H9 (cell line): Measurements from ENCODE around the gene SRGAP1. TPM values are rescaled to one million over a fixed set of nuclear protein-coding genes. Genes with fewer than 3 reads are reported as not detected.
"Not testable (repeated sequence)": the region's sequence is repeated elsewhere in the genome, so short reads cannot be mapped to it uniquely, and the experiment has no call there.

ENCODE experiments used
- DNase-seq: peaks from one replicate; pipeline ENCODE4 v3.0.0-alpha.2; 2017
- H2AFZ ChIP-seq: one replicate; pipeline ENCODE4 v1.6.1; 2013; ENCODE audit warnings: mild to moderate bottlenecking, low read length, control low read depth, moderate library complexity
- H2AK5ac ChIP-seq: 2 replicates; pipeline ENCODE4 v1.6.1; 2013; ENCODE audit warnings: low read length, control low read depth, mixed read lengths; ENCODE audit not compliant: insufficient read length
- H2BK120ac ChIP-seq: one replicate; pipeline ENCODE4 v1.6.1; 2013; ENCODE audit warnings: low read depth, mild to moderate bottlenecking, low read length, control low read depth, inconsistent platforms; ENCODE audit not compliant: poor library complexity, severe bottlenecking
- H2BK12ac ChIP-seq: 2 replicates; pipeline ENCODE4 v1.6.1; 2013; ENCODE audit warnings: low read length, control low read depth, mixed read lengths, low read depth; ENCODE audit not compliant: insufficient read length
- H2BK15ac ChIP-seq: 2 replicates; pipeline ENCODE4 v1.6.1; 2013; ENCODE audit warnings: low read depth, low read length, control low read depth
- H2BK20ac ChIP-seq: one replicate; pipeline ENCODE4 v1.6.1; 2013; ENCODE audit warnings: low read depth, mild to moderate bottlenecking, low read length, control low read depth, inconsistent platforms; ENCODE audit not compliant: poor library complexity, severe bottlenecking
- H2BK5ac ChIP-seq: 2 replicates; pipeline ENCODE4 v1.6.1; 2013; ENCODE audit warnings: low read length, control low read depth, mixed read lengths; ENCODE audit not compliant: insufficient read length
- H3K14ac ChIP-seq: 2 replicates; pipeline ENCODE4 v1.6.1; 2013; ENCODE audit warnings: low read length, control low read depth; ENCODE audit not compliant: insufficient read depth
- H3K18ac ChIP-seq: 2 replicates; pipeline ENCODE4 v1.6.1; 2013; ENCODE audit warnings: low read depth, mild to moderate bottlenecking, mixed read lengths, low read length, control low read depth; ENCODE audit not compliant: insufficient read length
- H3K23ac ChIP-seq: 2 replicates; pipeline ENCODE4 v1.6.1; 2013; ENCODE audit warnings: low read length, control low read depth, mixed read lengths, low read depth; ENCODE audit not compliant: insufficient read length
- H3K23me2 ChIP-seq: 2 replicates; pipeline ENCODE4 v1.6.1; 2013; ENCODE audit warnings: low read depth, mild to moderate bottlenecking, mixed read lengths, low read length, control low read depth; ENCODE audit not compliant: insufficient read length, poor library complexity, severe bottlenecking
- H3K27ac ChIP-seq: 2 replicates; pipeline ENCODE4 v1.5.1; 2013; ENCODE audit warnings: low read length, control low read depth, mixed read lengths, low read depth; ENCODE audit not compliant: insufficient read length
- H3K27me3 ChIP-seq: 2 replicates; pipeline ENCODE4 v1.6.1; 2013; ENCODE audit warnings: low read length, control low read depth, inconsistent platforms; ENCODE audit not compliant: insufficient read depth
- H3K4ac ChIP-seq: 2 replicates; pipeline ENCODE4 v1.6.1; 2013; ENCODE audit warnings: low read depth, mild to moderate bottlenecking, control low read depth, inconsistent platforms, low read length, moderate library complexity
- H3K4me1 ChIP-seq: 2 replicates; pipeline ENCODE4 v1.6.1; 2013; ENCODE audit warnings: low read length, control low read depth, inconsistent platforms; ENCODE audit not compliant: insufficient read depth
- H3K4me2 ChIP-seq: 2 replicates; pipeline ENCODE4 v1.6.1; 2013; ENCODE audit warnings: low read length, control low read depth, mixed read lengths; ENCODE audit not compliant: insufficient read length, insufficient read depth
- H3K56ac ChIP-seq: 2 replicates; pipeline ENCODE4 v1.6.1; 2013; ENCODE audit warnings: low read depth, mild to moderate bottlenecking, mixed read lengths, low read length, control low read depth; ENCODE audit not compliant: insufficient read length
- H3K79me1 ChIP-seq: 2 replicates; pipeline ENCODE4 v1.6.1; 2013; ENCODE audit warnings: low read depth, mild to moderate bottlenecking, moderate library complexity, low read length, control low read depth, inconsistent platforms; ENCODE audit not compliant: insufficient read depth, poor library complexity, severe bottlenecking
- H3K79me2 ChIP-seq: 2 replicates; pipeline ENCODE4 v1.6.1; 2013; ENCODE audit warnings: low read length, control low read depth, inconsistent platforms; ENCODE audit not compliant: insufficient read depth
- H3K9ac ChIP-seq: 2 replicates; pipeline ENCODE4 v1.6.1; 2013; ENCODE audit warnings: low read length, control low read depth, mixed read lengths; ENCODE audit not compliant: insufficient read length; ENCODE audit errors: extremely low read depth
- H3K9me3 ChIP-seq: one replicate; pipeline ENCODE4 v1.6.1; 2013; ENCODE audit warnings: low read depth, low read length, inconsistent platforms; ENCODE audit not compliant: control insufficient read depth
- H3T11ph ChIP-seq: one replicate; pipeline ENCODE4 v1.6.1; 2013; ENCODE audit warnings: mild to moderate bottlenecking, low read length, control low read depth, inconsistent platforms
- H4K20me1 ChIP-seq: one replicate; pipeline ENCODE4 v1.6.1; 2013; ENCODE audit not compliant: control insufficient read depth, insufficient read length, insufficient read depth
- H4K5ac ChIP-seq: 2 replicates; pipeline ENCODE4 v1.6.1; 2013; ENCODE audit warnings: low read depth, mild to moderate bottlenecking, mixed read lengths, low read length, control low read depth; ENCODE audit not compliant: insufficient read length
- H4K8ac ChIP-seq: replicated peaks from 2 replicates; pipeline ENCODE4 v1.6.1; 2013; ENCODE audit warnings: low read length, control low read depth, mixed read lengths, low read depth; ENCODE audit not compliant: insufficient read length
- H4K91ac ChIP-seq: 2 replicates; pipeline ENCODE4 v1.6.1; 2013; ENCODE audit warnings: low read depth, mild to moderate bottlenecking, moderate library complexity, mixed read lengths, low read length, control low read depth; ENCODE audit not compliant: insufficient read length
- H3K27ac Mint-ChIP-seq, 3 experiments: 2 replicates in 2 of 3; 3 replicates in 1 of 3; pipeline ENCODE4 v1.8.0; 2020 to 2021; ENCODE audit warnings: mixed read lengths in 3 of 3, mild to moderate bottlenecking in 1 of 3, moderate library complexity in 1 of 3
- H3K27me3 Mint-ChIP-seq: 2 replicates; pipeline ENCODE4 v1.8.0; 2021; ENCODE audit warnings: low read depth, mild to moderate bottlenecking, moderate library complexity, mixed read lengths
- H3K36me3 Mint-ChIP-seq, 3 experiments: 2 replicates in 2 of 3; 3 replicates in 1 of 3; pipeline ENCODE4 v1.8.0; 2020 to 2021; ENCODE audit warnings: low read depth in 3 of 3, mixed read lengths in 3 of 3; ENCODE audit not compliant: insufficient read depth in 1 of 3
- H3K4me1 Mint-ChIP-seq, 2 experiments: 2 replicates each; pipeline ENCODE4 v1.8.0; 2020; ENCODE audit warnings: mixed read lengths in 2 of 2
- H3K4me3 Mint-ChIP-seq, 2 experiments: 2 replicates in 1 of 2; 3 replicates in 1 of 2; pipeline ENCODE4 v1.8.0; 2020 to 2021; ENCODE audit warnings: mild to moderate bottlenecking in 2 of 2, mixed read lengths in 2 of 2, moderate library complexity in 1 of 2
- H3K9me3 Mint-ChIP-seq, 2 experiments: 2 replicates in 1 of 2; 3 replicates in 1 of 2; pipeline ENCODE4 v1.8.0; 2020; ENCODE audit warnings: mild to moderate bottlenecking in 2 of 2, mixed read lengths in 2 of 2, moderate library complexity in 1 of 2
- WGBS: extraction: QIAGEN DNeasy Blood & Tissue Kit; methylation state at CpG from one replicate; pipeline ENCODE4 v1.1.7; 2013; ENCODE audit warnings: missing lambda C conversion rate, low lambda C conversion rate, mixed read lengths; ENCODE audit not compliant: insufficient read length; ENCODE audit errors: extremely low coverage; 5-methylcytosine and 5-hydroxymethylcytosine counted together
- total RNA-seq: library from RNA; stranded (reverse); gene quantifications from 2 replicates; pipeline ENCODE4 v1.2.1, GENCODE V29; 2021
- TF ChIP-seq, protein P1 (sequence below): fragments of 200-600 bp; sonication (generic); conservative IDR thresholded peaks from 3 replicates; pipeline ENCODE4 v1.8.0; 2021; ENCODE audit warnings: antibody characterized with exemption, mild to moderate bottlenecking

SRGAP1 gene
- total RNA-seq, 1 experiment from 2014 or later, result 4.8 TPM

DNA sequence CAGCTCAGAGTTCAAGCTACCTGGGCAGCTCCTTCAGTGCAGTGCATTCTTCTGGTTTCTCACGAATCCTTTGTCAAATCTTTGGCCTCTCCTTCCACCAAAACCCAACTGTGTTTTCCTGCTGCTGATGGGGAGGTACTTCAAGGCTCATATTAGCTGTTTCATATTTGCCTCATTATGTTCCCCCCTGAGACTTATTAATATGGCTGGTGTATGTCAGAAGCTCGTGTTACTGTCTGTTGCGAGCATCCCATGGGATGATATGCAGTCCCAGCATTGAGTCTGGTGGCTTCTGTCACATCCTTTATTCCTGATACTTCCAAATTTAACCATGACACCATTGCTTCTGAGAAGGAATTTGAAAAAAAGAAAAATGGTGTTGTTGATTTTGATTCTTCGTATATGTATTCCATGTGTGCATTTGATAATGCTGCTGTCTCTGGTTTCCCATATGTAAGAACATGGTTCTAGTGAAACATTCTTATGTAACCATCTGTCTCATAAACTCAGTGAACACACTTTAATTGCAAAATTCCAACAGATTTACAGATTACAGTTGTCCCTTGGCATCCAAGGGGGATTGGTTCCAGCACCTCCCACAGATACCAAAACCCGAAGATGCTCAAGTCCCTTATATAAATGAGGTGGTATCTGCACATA lies 228.5 kb downstream of the SRGAP1 start:
- no peak overlapping the region for H2AFZ ChIP-seq
- H3K36me3 Mint-ChIP-seq, result peaks cover 25 to 30% (median 25%) of the 10 kb centered on the region in 3 experiments
- no peak overlapping the region; a peak in 2 of 7 replicates for H3K27ac Mint-ChIP-seq
- no peak overlapping the region for H3K18ac ChIP-seq
- H4K5ac ChIP-seq, result no peak overlapping the region
- H3K9ac ChIP-seq, result no peak overlapping the region
- no peak overlapping the region for H2BK20ac ChIP-seq
- no peak overlapping the region for H2BK15ac ChIP-seq
- H3T11ph ChIP-seq, result no peak overlapping the region
- DNase-seq, result no peak
- no peaks in the 10 kb centered on the region for H3K79me1 ChIP-seq
- no peak overlapping the region for H2BK120ac ChIP-seq
- H4K20me1 ChIP-seq, result no peaks in the 10 kb centered on the region
- no peaks in the 10 kb centered on the region for H3K9me3 ChIP-seq
- no peak overlapping the region for H2AK5ac ChIP-seq
- no peak overlapping the region for H4K8ac ChIP-seq
- no peak overlapping the region for H3K56ac ChIP-seq
- H3K23ac ChIP-seq, result no peak overlapping the region
- no peaks in the 10 kb centered on the region for H3K27me3 ChIP-seq
- no peak overlapping the region for H4K91ac ChIP-seq
- H3K9me3 Mint-ChIP-seq, result peaks cover 11 to 20% of the 10 kb centered on the region in 2 experiments; a peak in 4 of 5 replicates
- no peaks in the 10 kb centered on the region for H3K79me2 ChIP-seq
- H3K27ac ChIP-seq, result no peak overlapping the region
- H3K4ac ChIP-seq, result no peak overlapping the region
- H3K27me3 Mint-ChIP-seq, result no peaks in the 10 kb centered on the region
- H3K14ac ChIP-seq, result no peak overlapping the region
- TF ChIP-seq, protein P1, sequence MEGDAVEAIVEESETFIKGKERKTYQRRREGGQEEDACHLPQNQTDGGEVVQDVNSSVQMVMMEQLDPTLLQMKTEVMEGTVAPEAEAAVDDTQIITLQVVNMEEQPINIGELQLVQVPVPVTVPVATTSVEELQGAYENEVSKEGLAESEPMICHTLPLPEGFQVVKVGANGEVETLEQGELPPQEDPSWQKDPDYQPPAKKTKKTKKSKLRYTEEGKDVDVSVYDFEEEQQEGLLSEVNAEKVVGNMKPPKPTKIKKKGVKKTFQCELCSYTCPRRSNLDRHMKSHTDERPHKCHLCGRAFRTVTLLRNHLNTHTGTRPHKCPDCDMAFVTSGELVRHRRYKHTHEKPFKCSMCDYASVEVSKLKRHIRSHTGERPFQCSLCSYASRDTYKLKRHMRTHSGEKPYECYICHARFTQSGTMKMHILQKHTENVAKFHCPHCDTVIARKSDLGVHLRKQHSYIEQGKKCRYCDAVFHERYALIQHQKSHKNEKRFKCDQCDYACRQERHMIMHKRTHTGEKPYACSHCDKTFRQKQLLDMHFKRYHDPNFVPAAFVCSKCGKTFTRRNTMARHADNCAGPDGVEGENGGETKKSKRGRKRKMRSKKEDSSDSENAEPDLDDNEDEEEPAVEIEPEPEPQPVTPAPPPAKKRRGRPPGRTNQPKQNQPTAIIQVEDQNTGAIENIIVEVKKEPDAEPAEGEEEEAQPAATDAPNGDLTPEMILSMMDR, result no peak
- H3K23me2 ChIP-seq, result no peaks in the 10 kb centered on the region
- no peak overlapping the region for H2BK5ac ChIP-seq
- no peaks in the 10 kb centered on the region for H3K4me1 ChIP-seq
- WGBS, result no CpG with 5 or more reads among the region's 5 CpGs
- H3K4me1 Mint-ChIP-seq, result peaks cover 6% of the 10 kb centered on the region in 2 experiments
- no peak overlapping the region for H3K4me2 ChIP-seq
- no peak overlapping the region for H3K4me3 Mint-ChIP-seq
- H2BK12ac ChIP-seq, result no peak overlapping the region

DNA sequence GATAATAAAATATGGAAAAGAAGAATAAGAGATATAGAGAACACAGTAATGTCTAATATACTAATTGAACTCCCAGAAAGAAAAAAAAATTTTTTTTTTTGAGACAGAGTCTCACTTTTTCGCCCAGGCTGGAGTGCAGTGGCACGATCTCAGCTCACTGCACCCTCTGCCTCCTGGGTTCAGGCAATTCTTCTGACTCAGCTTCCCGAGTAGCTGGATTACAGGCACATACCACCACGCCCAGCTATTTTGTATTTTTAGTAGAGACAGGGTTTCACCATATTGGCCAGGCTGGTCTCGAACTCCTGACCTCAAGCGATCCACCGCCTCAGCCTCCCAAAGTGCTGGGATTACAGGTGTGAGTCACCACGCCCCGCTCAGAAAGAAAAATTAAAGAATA lies 232.1 kb downstream of the SRGAP1 start:
- not testable (repeated sequence) for H3K4ac ChIP-seq, H3K79me1 ChIP-seq, H4K8ac ChIP-seq, H3K27me3 Mint-ChIP-seq, H3K27me3 ChIP-seq, H2BK120ac ChIP-seq, H2BK5ac ChIP-seq, H2BK15ac ChIP-seq, H2BK12ac ChIP-seq, H4K91ac ChIP-seq, H3T11ph ChIP-seq, H2AFZ ChIP-seq, H2BK20ac ChIP-seq, H3K9me3 ChIP-seq, H3K18ac ChIP-seq, H2AK5ac ChIP-seq, H4K20me1 ChIP-seq, H4K5ac ChIP-seq, H3K23me2 ChIP-seq, H3K27ac ChIP-seq, H3K23ac ChIP-seq, H3K14ac ChIP-seq, H3K4me2 ChIP-seq, H3K9ac ChIP-seq, H3K4me3 Mint-ChIP-seq, H3K79me2 ChIP-seq, H3K4me1 ChIP-seq, H3K27ac Mint-ChIP-seq, DNase-seq, H3K56ac ChIP-seq
- no CpG with 5 or more reads among the region's 9 CpGs for WGBS
- Mint-ChIP-seq H3K36me3 (peaks cover 28 to 33% (median 30%) of the 10 kb centered on the region in 3 experiments), H3K4me1 (peaks cover 20 to 23% of the 10 kb centered on the region in 2 experiments), H3K9me3 (peaks cover 11 to 20% of the 10 kb centered on the region in 2 experiments; a peak in 4 of 5 replicates)
